Measurements from ENCODE around the gene SCNN1G.

DNA sequence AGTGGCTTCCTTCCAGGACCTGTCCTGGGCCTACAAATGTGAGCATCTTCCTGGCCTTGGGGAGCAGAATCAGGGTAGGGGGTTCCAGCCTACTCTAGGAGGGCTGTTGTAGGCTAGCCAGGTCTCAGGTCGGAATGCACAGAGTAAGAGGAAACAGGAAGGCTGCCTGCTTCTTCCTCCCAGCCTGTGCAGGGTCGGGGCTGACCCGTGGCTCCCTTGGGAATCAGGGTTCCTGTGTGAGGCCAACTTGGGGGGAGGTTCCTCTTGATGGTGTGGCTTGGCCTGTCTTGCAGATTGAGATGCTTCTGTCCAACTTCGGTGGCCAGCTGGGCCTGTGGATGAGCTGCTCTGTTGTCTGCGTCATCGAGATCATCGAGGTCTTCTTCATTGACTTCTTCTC, 32.3 kb downstream of the SCNN1G start:
- TF ChIP-seq, protein P1, sequence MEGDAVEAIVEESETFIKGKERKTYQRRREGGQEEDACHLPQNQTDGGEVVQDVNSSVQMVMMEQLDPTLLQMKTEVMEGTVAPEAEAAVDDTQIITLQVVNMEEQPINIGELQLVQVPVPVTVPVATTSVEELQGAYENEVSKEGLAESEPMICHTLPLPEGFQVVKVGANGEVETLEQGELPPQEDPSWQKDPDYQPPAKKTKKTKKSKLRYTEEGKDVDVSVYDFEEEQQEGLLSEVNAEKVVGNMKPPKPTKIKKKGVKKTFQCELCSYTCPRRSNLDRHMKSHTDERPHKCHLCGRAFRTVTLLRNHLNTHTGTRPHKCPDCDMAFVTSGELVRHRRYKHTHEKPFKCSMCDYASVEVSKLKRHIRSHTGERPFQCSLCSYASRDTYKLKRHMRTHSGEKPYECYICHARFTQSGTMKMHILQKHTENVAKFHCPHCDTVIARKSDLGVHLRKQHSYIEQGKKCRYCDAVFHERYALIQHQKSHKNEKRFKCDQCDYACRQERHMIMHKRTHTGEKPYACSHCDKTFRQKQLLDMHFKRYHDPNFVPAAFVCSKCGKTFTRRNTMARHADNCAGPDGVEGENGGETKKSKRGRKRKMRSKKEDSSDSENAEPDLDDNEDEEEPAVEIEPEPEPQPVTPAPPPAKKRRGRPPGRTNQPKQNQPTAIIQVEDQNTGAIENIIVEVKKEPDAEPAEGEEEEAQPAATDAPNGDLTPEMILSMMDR (IDR thresholded peaks at IDR 0.05): no peak
- no peak for TF ChIP-seq POLR2A (IDR thresholded peaks at IDR 0.05)
- no peak for TF ChIP-seq EP300 (IDR thresholded peaks at IDR 0.05)

All from ovary (tissue), 3 donors.